GM12892 (cell line): Measurements from ENCODE around the gene BCKDHB.

Experiments used
- POLR2A ChIP-seq: IDR thresholded peaks from 2 replicates; pipeline ENCODE4 v1.6.1; 2011; ENCODE audit warnings: low read depth, low read length, control low read depth
- POLR2AphosphoS5 ChIP-seq: IDR thresholded peaks from 2 replicates; pipeline ENCODE4 v1.6.1; 2011; ENCODE audit warnings: low read depth, low read length, control low read depth

GRCh38 chr6:80098392-80098791, 8.1 kb upstream of the BCKDHB start:
- TF ChIP-seq POLR2A (no peak), POLR2AphosphoS5 (no peak)
